Suppressor macrophage treated with lipopolysaccharide for 4 hours (primary cell): Measurements from ENCODE around the gene CIAO2A.
"Not testable (repeated sequence)": the region's sequence is repeated elsewhere in the genome, so short reads cannot be mapped to it uniquely, and the experiment has no call there.

Experiments
- DNase-seq: peaks from one replicate; pipeline ENCODE4 v3.0.0-alpha.2; 2020

Gene CIAO2A

DNA sequence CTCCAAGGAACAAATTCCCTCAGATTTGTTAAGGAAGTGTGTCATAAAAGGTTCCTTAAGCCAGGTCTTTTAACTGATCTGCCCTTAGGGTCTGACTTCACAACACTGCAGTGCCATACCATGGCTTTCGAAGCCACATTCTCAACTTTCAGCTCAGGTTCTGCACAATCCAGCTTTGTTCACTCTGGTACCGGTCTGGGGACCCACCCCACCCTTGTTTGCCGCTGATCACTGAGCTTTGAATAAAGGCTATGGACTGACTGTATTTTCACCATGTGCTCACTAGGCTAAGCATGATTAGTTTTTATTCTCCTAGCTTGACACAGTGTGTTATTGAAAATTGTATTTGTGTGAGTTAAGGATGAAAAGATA lies 18.0 kb upstream of the CIAO2A start:
- DNase-seq = no peak

DNA sequence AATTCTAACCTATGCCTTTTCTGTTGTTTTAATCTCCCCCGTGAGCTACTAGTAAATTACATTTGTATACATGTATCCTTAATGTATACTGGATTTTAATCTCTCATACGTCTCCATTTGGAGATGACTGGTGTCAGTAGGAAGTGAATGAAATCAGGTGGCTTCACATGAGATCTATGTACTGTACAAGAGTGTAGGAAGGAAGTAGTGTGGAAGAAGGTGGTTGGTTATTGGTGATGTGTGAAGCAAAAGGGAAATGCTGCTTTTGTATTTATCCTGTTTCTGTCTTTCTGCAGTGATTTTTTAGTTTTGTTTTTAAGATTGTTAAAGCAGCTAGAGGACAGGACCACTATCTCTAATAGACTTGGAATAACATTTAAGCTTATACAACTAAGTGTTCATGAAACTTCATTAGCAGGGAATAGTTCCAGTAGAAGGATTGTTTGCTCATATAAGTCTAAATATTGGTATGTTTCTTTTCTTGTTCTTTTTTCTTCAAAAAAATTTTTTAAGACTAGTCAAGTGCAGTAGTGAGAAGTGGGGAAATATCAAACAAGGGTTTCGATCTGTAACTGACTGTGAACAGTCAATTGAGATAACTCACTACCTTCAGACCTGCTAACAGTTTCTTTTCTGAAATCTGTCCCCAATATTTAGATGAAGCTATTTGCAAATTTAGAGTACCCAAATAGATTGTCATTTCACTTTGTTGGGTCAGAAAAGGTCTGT lies 17.5 kb upstream of the CIAO2A start:
- no peak for DNase-seq

DNA sequence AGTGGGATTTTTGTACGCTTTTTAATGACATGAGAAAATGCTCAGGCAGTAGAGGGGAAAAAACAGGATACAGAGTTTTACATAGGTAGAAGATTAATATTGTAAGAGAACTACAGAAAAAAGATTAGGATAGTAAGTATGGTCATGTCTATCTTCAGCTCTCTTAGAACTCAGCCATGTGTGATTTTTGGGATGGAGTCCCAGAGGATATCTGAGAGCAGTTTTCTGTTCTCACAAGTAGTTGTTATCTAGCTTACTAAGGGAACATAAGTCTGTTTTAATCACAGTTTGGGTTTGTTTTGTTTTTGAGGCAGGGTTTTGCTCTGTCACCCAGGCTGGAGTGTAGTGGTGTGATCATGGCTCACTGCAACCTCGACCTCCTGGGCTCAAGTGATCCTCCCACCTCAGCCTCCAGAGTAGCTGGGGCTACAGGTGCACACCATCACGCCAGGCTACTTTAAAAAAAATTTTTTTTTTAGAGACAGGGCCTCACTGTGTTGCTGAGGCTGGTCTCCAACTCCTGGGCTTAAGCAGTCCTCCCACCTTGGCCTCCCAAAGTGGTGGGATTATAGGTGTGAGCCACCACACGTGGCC lies 16.6 kb upstream of the CIAO2A start:
- DNase-seq = not testable (repeated sequence)

DNA sequence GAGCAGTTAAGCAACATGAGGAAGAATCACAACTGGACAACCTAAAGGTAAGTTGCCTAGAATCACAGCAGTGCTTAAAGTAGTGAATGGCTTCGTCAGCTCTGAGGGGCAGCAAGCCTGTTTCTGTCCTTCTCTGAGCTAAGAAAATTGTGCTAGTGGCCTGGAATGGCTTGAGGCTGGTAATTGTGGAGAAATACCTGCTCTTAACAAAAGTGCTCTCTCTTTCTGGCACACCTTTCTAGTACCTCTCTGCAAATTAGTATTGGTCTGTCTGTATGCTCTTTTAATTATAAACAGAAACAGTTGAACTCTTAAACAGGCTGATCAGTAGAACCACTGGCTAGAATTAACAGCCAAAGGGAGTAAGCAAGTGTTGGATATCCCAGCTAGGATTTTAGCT lies 13.7 kb upstream of the CIAO2A start:
- DNase-seq = no peak

DNA sequence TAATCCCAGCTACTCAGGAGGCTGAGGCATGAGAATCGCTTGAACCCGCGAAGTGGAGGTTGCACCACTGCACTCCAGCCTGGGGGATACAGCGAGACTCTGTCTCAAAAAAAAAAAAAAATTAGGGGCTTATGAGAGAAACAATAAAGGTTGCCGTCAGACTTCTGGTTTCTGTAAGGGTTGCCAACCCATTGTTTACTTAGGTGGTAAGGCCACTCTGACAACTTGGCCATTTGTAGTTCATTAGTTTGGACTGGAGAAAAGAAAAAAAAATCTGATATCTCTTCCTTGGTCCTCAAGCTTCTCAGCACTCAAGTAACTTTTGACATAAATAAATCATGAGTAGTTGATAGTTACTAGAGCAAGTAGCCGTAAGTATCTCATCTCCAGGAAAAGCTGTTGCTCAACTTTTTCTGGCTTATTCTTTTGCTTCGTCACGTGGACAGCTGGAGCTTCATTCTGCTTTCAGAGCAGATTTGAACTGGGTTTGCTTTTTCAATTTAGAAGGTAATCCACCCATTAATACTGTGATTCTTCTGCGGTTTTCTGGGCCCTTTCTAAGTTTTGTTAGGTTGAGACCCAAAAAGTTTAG lies 11.6 kb upstream of the CIAO2A start:
- peak; percentile 88 for DNase-seq

DNA sequence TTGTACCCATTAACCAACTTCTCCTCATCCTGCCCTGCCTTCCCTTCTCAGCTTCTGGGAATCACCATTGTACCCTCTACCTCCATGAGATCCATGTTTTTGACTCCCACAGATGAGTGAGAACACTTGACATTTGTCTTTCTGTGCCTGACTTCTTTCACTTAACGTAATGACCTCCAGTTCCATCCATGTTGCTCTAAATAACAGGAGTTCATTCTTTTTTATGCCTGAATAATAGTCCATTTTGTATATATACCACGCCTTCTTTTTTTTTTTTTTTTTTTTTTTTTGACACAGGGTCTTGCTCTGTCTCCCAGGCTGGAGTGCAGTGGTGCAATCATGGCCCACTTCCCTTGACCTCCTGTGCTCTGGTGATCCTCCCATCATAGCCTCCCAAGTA lies 8.9 kb upstream of the CIAO2A start:
- DNase-seq = no peak

DNA sequence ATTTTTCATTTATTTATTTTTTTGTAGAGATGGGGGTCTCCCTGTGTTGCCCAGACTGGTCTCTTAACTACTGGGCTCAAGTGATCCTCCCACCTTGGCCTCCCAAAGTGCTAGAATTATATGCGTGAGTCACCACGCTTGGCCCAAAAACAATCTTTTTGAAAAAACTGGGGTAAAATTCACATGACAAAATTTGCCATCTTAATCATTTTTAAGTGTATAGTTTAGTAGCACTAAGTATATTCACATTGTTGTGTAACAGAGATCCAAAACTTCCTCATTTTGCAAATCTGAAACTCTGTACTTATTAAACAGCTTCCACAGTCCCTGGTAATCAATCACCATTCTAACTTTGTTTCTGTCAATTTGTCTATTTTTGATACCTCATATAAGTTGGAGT lies 7.3 kb upstream of the CIAO2A start:
- DNase-seq = peak; percentile 75

DNA sequence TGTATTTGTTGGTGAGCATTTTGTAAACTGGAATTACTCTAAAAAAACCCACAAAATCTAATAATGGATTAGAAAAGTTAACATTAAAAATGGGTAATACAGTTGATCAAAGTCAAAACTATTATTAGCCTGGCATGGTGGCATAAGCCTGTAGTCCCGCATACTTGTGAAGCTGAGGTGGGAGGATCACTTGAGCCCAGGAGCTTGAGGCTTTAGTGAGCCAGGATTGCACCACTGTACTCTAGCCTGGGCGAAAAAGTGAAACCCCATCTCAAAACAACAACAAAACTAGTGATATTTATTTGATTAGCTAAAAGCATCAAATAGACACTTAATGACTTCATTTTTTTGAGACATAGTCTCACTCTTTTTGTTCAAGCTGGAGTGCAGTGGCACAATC lies 5.7 kb upstream of the CIAO2A start:
- no peak for DNase-seq

DNA sequence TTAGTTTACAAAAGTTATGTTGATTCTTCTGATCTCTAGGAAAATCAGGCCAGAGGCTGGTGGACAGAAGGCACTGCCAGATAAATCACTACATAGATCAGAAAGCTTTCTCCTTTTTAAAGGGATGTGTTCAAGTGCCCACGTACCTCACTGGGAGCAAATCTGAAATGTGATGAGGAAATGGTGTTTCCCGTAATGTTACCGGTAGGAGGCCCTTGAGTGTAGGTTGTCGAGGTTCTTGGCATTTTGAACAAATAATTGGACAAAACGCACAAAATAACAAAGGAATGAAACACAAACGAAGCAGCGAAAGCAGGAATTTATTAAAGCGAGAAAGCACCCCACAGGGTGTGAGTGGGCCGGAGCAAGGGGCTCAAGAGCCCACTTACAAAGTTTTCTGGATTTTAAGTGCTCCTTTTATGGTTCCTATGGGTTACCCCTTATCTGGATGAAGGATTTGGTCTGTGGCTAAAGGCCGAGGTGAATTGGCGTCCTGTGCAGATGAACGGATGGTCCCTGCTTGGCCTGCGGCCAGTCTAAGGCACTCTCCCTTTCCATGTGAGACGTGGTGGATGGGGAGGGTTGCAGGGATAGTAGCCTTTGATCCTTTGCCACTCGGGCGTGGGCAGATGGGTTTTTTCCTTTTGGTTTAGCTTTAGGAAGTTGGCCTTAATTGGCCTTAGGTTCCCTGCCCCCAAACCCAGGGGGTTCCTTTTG lies 3.2 kb upstream of the CIAO2A start:
- no peak for DNase-seq

DNA sequence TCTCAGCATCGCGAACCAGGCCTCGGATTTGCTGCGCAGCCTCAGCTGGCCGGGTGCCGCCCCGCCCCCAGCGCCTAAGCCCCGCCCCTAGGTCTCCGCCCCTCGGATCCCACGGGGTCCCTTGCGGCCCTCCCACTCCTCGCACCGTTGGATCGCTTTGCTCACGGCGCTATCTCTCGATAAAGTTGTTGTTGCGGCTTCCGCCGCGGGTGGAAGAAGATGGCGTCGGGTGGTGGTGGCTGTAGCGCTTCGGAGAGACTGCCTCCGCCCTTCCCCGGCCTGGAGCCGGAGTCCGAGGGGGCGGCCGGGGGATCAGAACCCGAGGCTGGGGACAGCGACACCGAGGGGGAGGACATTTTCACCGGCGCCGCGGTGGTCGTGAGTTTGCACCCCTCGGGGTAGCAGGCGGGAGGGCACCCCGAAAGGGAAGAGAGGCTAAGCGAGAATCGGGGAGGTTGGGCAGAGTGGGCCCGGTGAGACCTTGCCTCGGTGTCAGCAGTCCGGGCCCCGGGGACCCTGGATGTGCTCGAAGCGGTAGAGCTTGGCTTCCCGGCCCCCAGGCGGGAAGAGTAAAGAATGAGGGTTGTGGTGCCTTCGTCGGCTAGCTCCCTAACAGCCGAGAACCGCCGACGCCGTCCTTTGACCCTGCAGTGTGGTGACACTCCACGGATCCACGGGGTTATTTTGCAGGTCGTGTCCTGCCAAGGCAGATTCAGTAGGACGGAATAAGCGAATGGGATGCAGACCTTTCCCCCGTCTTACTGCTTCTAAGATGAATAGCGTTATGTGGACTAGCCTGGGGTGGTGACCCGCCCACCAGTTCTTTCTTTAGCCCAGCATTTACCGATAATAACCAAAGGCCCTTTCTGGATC lies 2.4 kb upstream of the CIAO2A start, which contains the start of gene SNX1:
TSS of gene SNX1 (plus strand) at position 188 of the 873 bp plus-strand sequence. CDS start at position 220, 32 bp downstream.
- DNase-seq = peak; percentile 98

DNA sequence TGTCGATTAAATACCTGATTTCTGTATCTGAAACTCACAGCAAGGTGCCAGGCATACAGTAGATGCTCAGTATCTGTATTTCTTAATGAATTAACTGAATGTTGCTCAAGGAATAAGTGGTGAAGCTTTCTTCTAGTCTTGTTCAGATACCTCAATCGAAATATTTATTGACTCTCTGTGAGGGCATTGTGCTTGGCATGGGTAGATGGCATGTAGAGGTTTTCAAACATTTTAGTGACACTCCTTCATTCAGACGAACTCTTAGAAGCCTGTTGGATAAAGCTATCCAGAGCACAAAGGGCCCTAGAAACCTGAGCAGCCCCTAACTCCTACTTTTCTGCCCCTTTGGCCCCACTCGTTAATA lies 1.8 kb upstream of the CIAO2A start:
- DNase-seq = no peak

DNA sequence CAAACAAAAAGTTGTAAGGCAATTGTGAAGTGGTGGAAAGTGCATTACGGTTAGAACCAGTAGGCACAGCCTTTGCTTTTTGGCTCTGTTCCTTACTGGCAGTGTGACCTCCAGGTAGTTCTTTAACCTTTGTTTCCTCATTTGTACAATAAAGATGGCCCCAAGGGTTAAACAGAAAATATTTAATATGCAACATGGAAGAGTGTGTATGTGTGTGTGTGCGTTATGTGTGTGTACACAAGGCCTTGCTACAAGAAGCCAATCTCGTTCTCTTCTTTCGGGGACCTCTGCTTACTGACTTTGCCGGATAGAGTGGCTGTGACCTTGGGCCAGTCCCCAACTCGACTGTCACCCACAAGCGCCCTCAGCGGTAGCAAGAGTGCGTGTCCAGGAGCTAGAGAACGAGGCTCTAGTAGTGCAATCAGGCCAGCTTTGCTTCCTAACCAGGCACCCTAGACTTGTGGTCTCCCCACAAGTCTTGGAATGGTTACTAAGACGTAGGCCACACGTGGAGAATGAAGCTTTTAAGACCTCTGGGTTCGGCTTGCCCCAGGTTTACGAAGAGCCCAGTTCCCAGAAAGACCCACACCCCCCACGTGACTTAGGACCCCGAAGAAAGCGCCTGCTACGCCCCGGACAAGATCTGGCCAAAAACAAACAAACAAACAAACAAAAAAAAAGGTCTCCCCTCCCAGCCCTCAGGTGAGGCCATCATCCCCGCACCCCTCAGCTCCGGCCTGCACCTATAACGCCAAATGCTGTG lies 593 bp downstream of the CIAO2A start:
- peak; percentile 52 for DNase-seq

DNA sequence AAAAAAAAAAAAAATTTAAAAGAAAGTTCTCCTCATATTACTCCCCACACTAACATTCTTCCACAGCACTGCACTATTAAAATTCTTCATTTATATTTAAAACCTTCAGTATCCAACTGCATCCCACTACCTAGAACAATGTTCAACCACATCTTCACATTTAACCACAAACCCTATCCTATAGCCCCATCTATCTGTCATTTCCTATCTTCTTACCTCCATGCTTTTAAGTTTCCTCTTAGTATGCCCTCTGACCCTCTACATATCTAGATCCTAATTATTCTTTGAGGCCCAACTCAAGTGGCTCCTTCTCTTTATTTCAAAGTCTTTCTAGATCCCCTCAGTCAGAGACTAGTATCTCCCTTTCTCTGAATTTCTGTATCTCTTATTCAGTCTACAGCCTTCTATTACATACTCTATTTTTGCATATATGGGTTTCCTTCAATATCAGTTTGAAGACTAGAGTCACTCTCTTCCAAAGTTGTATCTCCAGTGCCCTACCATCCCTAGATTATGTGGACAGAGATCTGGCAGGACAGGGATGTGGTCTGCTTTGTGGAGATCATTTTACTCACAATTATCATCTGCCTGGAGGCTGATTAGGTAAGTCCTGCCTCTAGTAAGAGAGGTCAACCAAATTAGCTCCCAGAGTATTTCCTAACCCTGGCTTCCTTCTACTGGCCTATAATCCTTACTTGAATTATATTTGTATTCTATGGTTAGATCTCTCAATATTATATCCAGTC lies 1.4 kb downstream of the CIAO2A start:
- DNase-seq = no peak

DNA sequence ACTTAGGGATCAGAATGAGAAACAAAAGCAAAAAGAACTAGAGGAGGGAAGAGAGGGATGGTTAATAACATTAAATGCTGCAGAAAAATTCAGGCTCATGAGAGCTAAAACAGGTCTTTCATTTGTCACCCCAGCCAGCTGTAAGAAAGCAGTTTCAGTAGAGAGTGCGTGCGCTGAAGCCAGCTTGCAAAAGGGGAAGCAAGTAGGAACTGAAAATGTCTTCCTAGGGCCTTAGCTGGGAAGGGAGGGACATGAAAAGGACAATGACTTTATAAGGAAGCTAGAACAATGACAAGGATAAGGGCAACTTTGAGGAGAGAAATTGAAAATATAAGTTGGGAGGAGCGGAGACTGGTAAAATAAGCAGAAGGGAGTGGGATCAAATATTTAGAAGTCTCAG lies 3.1 kb downstream of the CIAO2A start:
- peak; percentile 89 for DNase-seq

DNA sequence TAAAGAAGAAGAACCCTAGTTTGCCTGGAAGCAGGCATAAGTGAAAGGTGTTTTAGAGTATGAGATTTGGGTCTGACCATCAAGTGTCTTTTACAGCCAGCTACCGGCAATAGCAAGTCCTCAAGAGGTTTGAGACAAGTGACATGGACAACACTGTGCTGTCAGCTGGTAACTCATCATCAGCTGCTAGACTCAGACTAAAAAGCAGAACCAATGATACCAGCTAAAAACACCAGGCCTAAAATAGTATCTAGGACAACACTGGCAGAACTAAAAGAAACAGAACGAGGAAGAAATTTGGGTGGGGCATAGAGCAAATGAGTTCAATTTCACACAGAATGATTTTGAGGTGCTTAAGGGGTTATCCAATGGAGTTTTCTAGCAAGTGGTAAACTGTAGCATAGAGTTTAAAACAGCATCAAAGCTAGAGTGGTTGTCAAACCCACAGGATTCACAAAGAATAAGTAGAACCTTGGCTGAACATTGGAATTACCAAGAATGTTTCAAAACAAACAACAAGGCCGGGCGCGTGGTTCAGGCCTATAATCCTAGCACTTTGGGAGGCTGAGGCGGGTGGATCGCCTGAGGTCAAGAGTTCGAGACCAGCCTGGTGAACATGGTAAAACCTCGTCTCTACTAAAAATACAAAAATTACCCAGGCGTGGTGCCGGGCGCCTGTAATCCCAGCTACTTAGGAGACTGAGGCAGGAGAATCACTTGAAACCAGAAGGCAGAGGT lies 3.9 kb downstream of the CIAO2A start:
- DNase-seq = peak; percentile 88

DNA sequence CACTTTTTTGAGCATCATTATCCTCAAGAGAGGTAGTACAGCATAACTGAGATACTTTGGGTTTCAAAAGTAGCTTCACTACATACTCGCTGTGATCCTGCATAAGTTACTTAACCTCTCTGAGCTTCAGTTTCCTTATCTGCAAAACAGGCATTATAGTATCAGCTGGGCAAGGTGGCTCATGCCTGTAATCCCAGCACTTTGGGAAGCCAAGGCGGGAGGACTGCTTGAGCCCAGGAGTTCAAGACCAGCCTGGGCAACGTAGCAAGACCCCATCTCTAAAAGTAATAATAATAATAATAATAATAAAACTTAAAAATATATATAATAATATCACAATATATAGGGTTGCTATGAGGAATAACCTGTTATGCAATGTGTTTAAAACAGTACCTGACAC lies 10.9 kb downstream of the CIAO2A start:
- DNase-seq = no peak

DNA sequence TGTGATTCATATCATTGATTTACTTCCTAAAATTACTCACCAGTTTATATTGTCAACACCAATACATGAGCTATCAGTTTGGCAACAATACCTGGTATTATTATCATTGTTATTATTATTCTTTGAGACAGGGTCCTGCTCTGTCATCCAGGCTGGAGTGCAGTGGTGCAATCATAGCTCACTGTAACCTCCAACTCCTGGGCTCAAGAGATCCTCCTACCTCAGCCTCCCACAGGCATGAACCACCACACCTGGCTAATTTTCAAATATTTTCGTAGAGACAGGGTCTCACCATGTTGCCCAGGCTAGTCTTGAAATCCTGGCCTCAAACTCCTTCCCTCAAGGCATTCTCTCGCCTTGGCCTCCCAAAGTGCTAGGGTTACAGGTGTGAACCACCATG lies 20.1 kb downstream of the CIAO2A start:
- DNase-seq = not testable (repeated sequence)

DNA sequence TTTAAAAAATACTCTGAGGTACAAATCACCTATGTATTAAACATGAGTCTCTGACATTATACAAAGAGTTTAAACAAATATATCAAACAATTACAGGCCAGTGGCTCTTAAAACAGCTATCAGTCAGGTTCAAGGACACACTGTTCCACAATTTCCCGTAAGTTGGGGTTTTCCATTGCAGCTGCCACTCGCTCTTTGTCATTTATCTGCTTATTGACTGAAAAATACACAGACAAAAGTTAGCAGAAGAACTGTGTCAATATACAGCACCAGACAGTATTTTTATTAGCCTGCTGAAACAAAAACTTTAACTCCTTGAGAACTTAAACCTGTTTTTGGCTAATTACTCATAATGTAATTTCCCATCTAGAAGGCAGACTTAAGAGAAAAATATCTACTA lies 20.8 kb downstream of the CIAO2A start:
- DNase-seq = no peak

DNA sequence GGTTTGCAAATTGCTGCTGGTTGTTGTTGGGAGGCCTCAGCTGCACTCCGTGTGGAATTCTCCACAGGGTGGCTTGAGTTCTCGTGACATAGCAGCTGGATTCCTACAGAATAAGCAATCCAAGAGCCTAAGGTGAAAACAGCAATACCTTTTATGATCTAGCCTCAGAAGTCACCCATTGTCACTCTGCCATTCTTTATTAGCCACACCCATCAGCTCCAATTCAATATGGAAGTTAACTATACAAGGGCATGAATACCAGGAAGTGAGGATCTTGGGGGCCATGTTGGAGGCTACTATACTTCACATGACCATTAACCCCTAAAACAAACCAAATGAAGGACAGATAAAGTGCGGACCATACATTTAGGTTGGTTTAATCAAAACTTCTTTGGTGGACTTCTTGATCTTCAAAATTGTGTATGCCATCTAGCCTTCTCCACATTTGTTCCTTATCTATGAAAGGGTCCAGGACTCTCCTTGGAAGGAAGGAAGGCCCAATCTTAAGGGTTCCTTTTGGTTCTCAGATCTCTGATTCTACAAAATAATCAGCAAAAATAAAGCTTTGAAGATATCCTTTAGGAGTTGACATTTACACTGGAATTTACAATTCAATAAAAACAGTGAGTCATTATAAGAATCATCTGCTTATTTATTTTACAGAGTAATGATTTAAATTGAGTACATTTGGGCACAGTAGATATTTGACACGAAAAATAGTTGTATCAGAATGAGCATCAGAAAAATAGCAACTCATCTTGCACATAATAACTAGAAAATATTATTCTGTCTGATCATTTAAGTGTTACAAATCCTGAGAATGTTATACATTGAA lies 21.5 kb downstream of the CIAO2A start:
- no peak for DNase-seq
